Kidney (tissue), 14 donors: ENCODE data around the gene OPRL1. TPM values are rescaled to one million over a fixed set of nuclear protein-coding genes. Genes with fewer than 3 reads are reported as not detected.

Experiments
- DNase-seq, 5 donors: peaks; one replicate each; pipeline ENCODE4 v3.0.0-alpha.2; 2013 to 2020
- FAIRE-seq: peaks from 2 replicates; lab custom pipeline; 2012; peaks lifted over from hg19 to GRCh38; lab: Jason Lieb, UNC
- H3K27ac ChIP-seq, 2 donors: one replicate each; pipeline ENCODE4 v1.7.0; 2013; ENCODE audit warnings: low read depth in 2 of 2, low read length in 2 of 2, inconsistent platforms in 1 of 2
- H3K27me3 ChIP-seq: one replicate; pipeline ENCODE4 v1.7.1; 2013; ENCODE audit warnings: low read length, inconsistent platforms; ENCODE audit not compliant: control insufficient read depth, insufficient read depth
- H3K36me3 ChIP-seq, 3 donors: one replicate each; pipeline versions ENCODE4 v1.7.0 to v1.7.1; 2013; ENCODE audit warnings: low read length in 3 of 3, control low read depth in 1 of 3, inconsistent platforms in 1 of 3; ENCODE audit not compliant: insufficient read depth in 3 of 3, control insufficient read depth in 2 of 3
- H3K4me1 ChIP-seq, 3 donors: one replicate each; pipeline versions ENCODE4 v1.7.0 to v1.7.1; 2013; ENCODE audit warnings: low read length in 3 of 3, inconsistent platforms in 1 of 3, low read depth in 1 of 3; ENCODE audit not compliant: control insufficient read depth in 2 of 3, insufficient read depth in 2 of 3
- H3K4me3 ChIP-seq, 3 donors: one replicate each; pipeline versions ENCODE4 v1.7.0 to v1.8.1; 2013; ENCODE audit warnings: low read length in 3 of 3, control low read depth in 1 of 3, inconsistent platforms in 1 of 3
- H3K9ac ChIP-seq, 3 donors: one replicate each; pipeline versions ENCODE4 v1.7.0 to v1.7.1; 2013; ENCODE audit warnings: low read length in 3 of 3, control low read depth in 1 of 3, inconsistent platforms in 1 of 3
- H3K9me3 ChIP-seq, 3 donors: one replicate each; pipeline versions ENCODE4 v1.7.0 to v1.7.1; 2013; ENCODE audit warnings: low read length in 3 of 3, control low read depth in 1 of 3, inconsistent platforms in 1 of 3; ENCODE audit not compliant: control insufficient read depth in 2 of 3, insufficient read depth in 1 of 3
- CTCF ChIP-seq: IDR thresholded peaks from 3 replicates; pipeline ENCODE4 v1.5.1; 2012; ENCODE audit warnings: mild to moderate bottlenecking, moderate library complexity, borderline replicate concordance; ENCODE audit not compliant: insufficient read depth; ENCODE audit errors: extremely low read depth
- intact Hi-C: fragments of 100-400 bp; cut with DNase I; formaldehyde crosslinking; loops from one replicate; pipeline ENCODE4 v1.11.1; 2022
- polyA plus RNA-seq: library from polyadenylated mRNA; stranded (reverse); fragments of 350-450 nt; fragmentation: Illumina TruSeq; extraction: RNeasy Lipid Tissue Mini Kit (QIAGEN cat#74804); gene quantifications from one replicate; pipeline ENCODE4 v1.2.3, GENCODE V29; 2014; ENCODE audit warnings: low read depth, low replicate concordance; ENCODE audit not compliant: insufficient read depth
- total RNA-seq: library from RNA; stranded (reverse); fragmentation: NEBNext Ultra II Directional; extraction: Animal tissue kit (Norgen Biotek cat#: 25700); gene quantifications from one replicate; pipeline ENCODE4 v1.2.1, GENCODE V29; 2021
- donor health status: control.
- donor health status: control.
- donor health status: control.
- donor health status: control.
- donor health status: control.
- donor health status: DM: yes; HTN: yes; CAD: no.
- donor health status: Normal renal cell carcinoma (clear cell type).

The OPRL1 gene
- total and polyA plus RNA-seq, 2 donors from 2014 or later: 0.39 to 1.2 TPM

GRCh38 chr20:64063389-64064144, 16.3 kb upstream of the OPRL1 start:
- DNase-seq (peak in 2 of 5 donors; percentile 63 to 86), FAIRE-seq (no peak)
- Histone ChIP-seq H3K4me1 (peaks cover 0 to 18% (median 6%) of the 10 kb centered on the region in 3 donors), H3K27me3 (no peaks in the 10 kb centered on the region), H3K27ac (peak overlapping the region in 1 of 2 donors; percentile 43), H3K9me3 (no peaks in the 10 kb centered on the region), H3K4me3 (peak overlapping the region; percentile 55 to 74 (median 61)), H3K36me3 (no peaks in the 10 kb centered on the region), H3K9ac (peak overlapping the region; percentile 23 to 75 (median 25))
- intact Hi-C loops: no loop called here
- no peak for TF ChIP-seq CTCF

- no peak for FAIRE-seq
- Histone ChIP-seq H3K36me3 (no peaks in the 10 kb centered on the region), H3K9ac (peak overlapping the region in 2 of 3 donors; percentile 25 to 75), H3K27ac (no peak overlapping the region), H3K27me3 (no peaks in the 10 kb centered on the region), H3K9me3 (no peaks in the 10 kb centered on the region), H3K4me3 (peak overlapping the region in 2 of 3 donors; percentile 55 to 74), H3K4me1 (peaks cover 0 to 18% (median 6%) of the 10 kb centered on the region in 3 donors)
- intact Hi-C loops: no loop called here
- DNase-seq: no peak
- TF ChIP-seq CTCF: no peak
Measured at GRCh38 chr20:64064145-64064698, 15.7 kb upstream of the OPRL1 start.

- no peak for DNase-seq
- no peaks in the 10 kb centered on the region for H3K27me3 ChIP-seq
- H3K4me3 ChIP-seq: no peak overlapping the region
- no peak for TF ChIP-seq CTCF
- H3K36me3 ChIP-seq: no peaks in the 10 kb centered on the region
- H3K9me3 ChIP-seq: no peaks in the 10 kb centered on the region
- H3K4me1 ChIP-seq: peaks cover 0 to 18% (median 6%) of the 10 kb centered on the region in 3 donors
- intact Hi-C loops: no loop called here
- FAIRE-seq: no peak
- no peak overlapping the region for H3K27ac ChIP-seq
- no peak overlapping the region for H3K9ac ChIP-seq
Measured at GRCh38 chr20:64065062-64065973, 14.6 kb upstream of the OPRL1 start.
